Motor neuron (in vitro differentiated cells): ENCODE measurements around the gene GLYATL1B. TPM values are rescaled to one million over a fixed set of nuclear protein-coding genes. Genes with fewer than 3 reads are reported as not detected.
"Not testable (repeated sequence)": the region's sequence is repeated elsewhere in the genome, so short reads cannot be mapped to it uniquely, and the experiment has no call there.

Experiments
- ATAC-seq, 8 experiments: fragments of 200-7000 bp; cut with Tn5 transposase; replicated peaks in 6 of 8; 2 replicates each; pipeline ENCODE4 v1.8.0; 2021; ENCODE audit warnings: mild to moderate bottlenecking in 8 of 8, moderate library complexity in 8 of 8
- H3K27ac ChIP-seq, 2 donors: fragments of 250-450 bp; sonication (Bioruptor Pico); 2 replicates each; pipeline ENCODE4 v1.9.0; 2021; ENCODE audit warnings: antibody characterized with exemption in 2 of 2, mild to moderate bottlenecking in 2 of 2, moderate library complexity in 1 of 2
- H3K4me1 ChIP-seq, 2 donors: fragments of 250-450 bp; sonication (Bioruptor Pico); replicated peaks in 1 of 2; 2 replicates each; pipeline ENCODE4 v1.6.1; 2021; ENCODE audit warnings: antibody characterized with exemption in 2 of 2, mild to moderate bottlenecking in 2 of 2, moderate library complexity in 1 of 2
- H3K4me3 ChIP-seq, 5 donors: fragments of 250-450 bp; sonication (Bioruptor Pico); 2 replicates each; pipeline ENCODE4 v1.9.0; 2021; ENCODE audit warnings: antibody characterized with exemption in 5 of 5, mild to moderate bottlenecking in 5 of 5, moderate library complexity in 4 of 5
- WGBS, 10 experiments: fragments of 450-650 bp; shearing (Covaris generic); methylation state at CpG; one replicate each; pipeline ENCODE4 v1.0.0; 2022; 5-methylcytosine and 5-hydroxymethylcytosine counted together
- in situ Hi-C, 9 experiments: fragments of 400-800 bp; cut with MboI; loops; one replicate each; pipeline ENCODE4 v1.15.0; 2021; ENCODE audit warnings: low sequenced_read_pairs in 9 of 9, low pct_unique_long_range_greater_than_20kb in 2 of 9; ENCODE audit not compliant: unreplicated experiment in 9 of 9
- total RNA-seq, 8 experiments: library from RNA; unstranded; fragments of 300-600 nt; gene quantifications; 2 replicates each; pipeline versions ENCODE4 v1.2.3 to v1.2.4, GENCODE V29; 2022

Gene GLYATL1B
- total RNA-seq: not detected

- ATAC-seq, H3K4me3 ChIP-seq, H3K4me1 ChIP-seq, in situ Hi-C loops, H3K27ac ChIP-seq: not testable (repeated sequence)
- WGBS, 10 experiments: 0 to 83% (median 80%) methylated on average over 1 of the region's 5 CpGs; no CpG with 5 or more reads in 5 of the 10 experiments
Observed at GRCh38 chr11:59086007-59086406, at the start of gene GLYATL1B. Gene GLYATL1B, plus strand, starts transcription at chr11:59086307. Its CDS starts 0 bp downstream, at chr11:59086307.

GRCh38 chr11:59036542-59036941, 49.6 kb upstream of the GLYATL1B start:
- H3K4me3 ChIP-seq, in situ Hi-C loops, H3K4me1 ChIP-seq, H3K27ac ChIP-seq: not testable (repeated sequence)
- peak in 2 of 8 experiments; percentile 56 to 65 for ATAC-seq
- WGBS, 10 experiments: 100% methylated on average over 1 of the region's 2 CpGs; no CpG with 5 or more reads in 9 of the 10 experiments

GRCh38 chr11:59037434-59037833, 48.7 kb upstream of the GLYATL1B start:
- in situ Hi-C loops, H3K4me1 ChIP-seq, H3K27ac ChIP-seq, H3K4me3 ChIP-seq: not testable (repeated sequence)
- WGBS, 10 experiments: 0 to 80% (median 40%) methylated on average over 1 of the region's 1 CpG; no CpG with 5 or more reads in 7 of the 10 experiments
- ATAC-seq: peak in 1 of 8 experiments; percentile 73

- Histone ChIP-seq H3K4me3 (no peak overlapping the region), H3K4me1 (no peaks in the 10 kb centered on the region), H3K27ac (no peak overlapping the region)
- no peak for ATAC-seq
- in situ Hi-C loops: no loop called here
- 0 to 100% (median 65%) methylated on average over 1 to 3 of the region's 3 CpGs; no CpG with 5 or more reads in 1 of the 10 experiments for WGBS, 10 experiments
Observed at GRCh38 chr11:59040607-59041006, 45.5 kb upstream of the GLYATL1B start.

GRCh38 chr11:59051383-59051782, 34.7 kb upstream of the GLYATL1B start:
- H3K27ac ChIP-seq, H3K4me3 ChIP-seq, ATAC-seq, H3K4me1 ChIP-seq: not testable (repeated sequence)
- in situ Hi-C loops: loop anchor here in 1 of 9 experiments (25.0 kb wide), 1 partner anchor 139 kb away; no protein-coding TSS in a partner anchor
- WGBS, 10 experiments: 0 to 100% (median 60%) methylated on average over 1 of the region's 1 CpG; no CpG with 5 or more reads in 6 of the 10 experiments

GRCh38 chr11:59052355-59052754, 33.8 kb upstream of the GLYATL1B start:
- 14 to 100% (median 56%) methylated on average over 1 to 2 of the region's 2 CpGs; no CpG with 5 or more reads in 4 of the 10 experiments for WGBS, 10 experiments
- in situ Hi-C loops: loop anchor here in 1 of 9 experiments (25.0 kb wide), 1 partner anchor 140 kb away; no protein-coding TSS in a partner anchor
- not testable (repeated sequence) for H3K27ac ChIP-seq, H3K4me3 ChIP-seq, H3K4me1 ChIP-seq, ATAC-seq

- in situ Hi-C loops: loop anchor here in 1 of 9 experiments (25.0 kb wide), 1 partner anchor 141 kb away; no protein-coding TSS in a partner anchor
- Histone ChIP-seq H3K4me3 (no peak overlapping the region), H3K27ac (no peak overlapping the region), H3K4me1 (no peaks in the 10 kb centered on the region)
- 0 to 83% (median 18%) methylated on average over 1 to 2 of the region's 2 CpGs for WGBS, 10 experiments
- ATAC-seq: peak in 3 of 8 experiments; percentile 50 to 63 (median 55)
Observed at GRCh38 chr11:59053387-59053786, 32.7 kb upstream of the GLYATL1B start.

- not testable (repeated sequence) for H3K27ac ChIP-seq, H3K4me1 ChIP-seq
- peak overlapping the region; percentile 22 to 46 (median 36) for H3K4me3 ChIP-seq
- in situ Hi-C loops: loop anchor here in 1 of 9 experiments (25.0 kb wide), 1 partner anchor 146 kb away; no protein-coding TSS in a partner anchor
- ATAC-seq: peak; percentile 96 to 100 (median 99)
- WGBS, 10 experiments: 0 to 44% (median 9%) methylated on average over 4 to 19 of the region's 27 CpGs
Observed at GRCh38 chr11:59058120-59059033, 27.7 kb upstream of the GLYATL1B start.

GRCh38 chr11:59060096-59060495, 26.0 kb upstream of the GLYATL1B start:
- 0 to 100% (median 38%) methylated on average over 1 to 3 of the region's 3 CpGs; no CpG with 5 or more reads in 5 of the 10 experiments for WGBS, 10 experiments

GRCh38 chr11:59062602-59063529, 23.2 kb upstream of the GLYATL1B start:
- Histone ChIP-seq H3K27ac (no peak overlapping the region), H3K4me3 (no peak overlapping the region), H3K4me1 (no peaks in the 10 kb centered on the region)
- 27 to 100% (median 93%) methylated on average over 1 to 45 of the region's 56 CpGs; no CpG with 5 or more reads in 2 of the 10 experiments for WGBS, 10 experiments
- in situ Hi-C loops: loop anchor here in 1 of 9 experiments (25.0 kb wide), 1 partner anchor 151 kb away; no protein-coding TSS in a partner anchor
- ATAC-seq: no peak

More at GRCh38 chr11:59060096-59060495, 26.0 kb upstream of the GLYATL1B start:
- H3K27ac ChIP-seq, H3K4me3 ChIP-seq, ATAC-seq, H3K4me1 ChIP-seq: not testable (repeated sequence)
- in situ Hi-C loops: loop anchor here in 1 of 9 experiments (25.0 kb wide), 1 partner anchor 148 kb away; no protein-coding TSS in a partner anchor

GRCh38 chr11:59063996-59064727, 21.9 kb upstream of the GLYATL1B start:
- in situ Hi-C loops: loop anchor here in 1 of 9 experiments (25.0 kb wide), 1 partner anchor 152 kb away; no protein-coding TSS in a partner anchor
- 20 to 89% (median 63%) methylated on average over 1 to 9 of the region's 14 CpGs; no CpG with 5 or more reads in 2 of the 10 experiments for WGBS, 10 experiments
- not testable (repeated sequence) for H3K4me3 ChIP-seq, ATAC-seq, H3K4me1 ChIP-seq, H3K27ac ChIP-seq
